Measurements from ENCODE around the gene IRX1.
A peak's percentile ranks its signal among the peaks of the same experiment; 100 is the strongest.

Gene IRX1

GRCh38 chr5:3590161-3590966, 5.3 kb upstream of the IRX1 start:
- Mint-ChIP-seq H3K4me1 (peaks cover 19% of the 10 kb centered on the region), H3K27ac (no peak overlapping the region), H3K27me3 (ENCODE audit: low read depth, poor library complexity) (peaks cover 100% of the 10 kb centered on the region), H3K4me3 (peak overlapping the region; percentile 72), H3K9me3 (no peaks in the 10 kb centered on the region), H3K36me3 (ENCODE audit: low read depth) (no peaks in the 10 kb centered on the region)
- no peak for TF ChIP-seq CTCF (IDR thresholded peaks at IDR 0.05)
- DNase-seq, result peak; percentile 45

- no peaks in the 10 kb centered on the region for H3K9me3 Mint-ChIP-seq
- no peaks in the 10 kb centered on the region for H3K36me3 Mint-ChIP-seq (ENCODE audit: low read depth)
- peaks cover 19% of the 10 kb centered on the region for H3K4me1 Mint-ChIP-seq
- TF ChIP-seq CTCF (IDR thresholded peaks at IDR 0.05), result peak; percentile 32
- H3K27ac Mint-ChIP-seq, result no peak overlapping the region
- DNase-seq, result peak; percentile 29
- peaks cover 95% of the 10 kb centered on the region for H3K27me3 Mint-ChIP-seq (ENCODE audit: low read depth, poor library complexity)
- peak overlapping the region; percentile 72 for H3K4me3 Mint-ChIP-seq
Observed at GRCh38 chr5:3590967-3591900, 4.4 kb upstream of the IRX1 start.

GRCh38 chr5:3592298-3592697, 3.3 kb upstream of the IRX1 start:
- no peak overlapping the region for H3K27ac Mint-ChIP-seq
- DNase-seq, result peak; percentile 50
- peaks cover 95% of the 10 kb centered on the region for H3K27me3 Mint-ChIP-seq (ENCODE audit: low read depth, poor library complexity)
- no peaks in the 10 kb centered on the region for H3K36me3 Mint-ChIP-seq (ENCODE audit: low read depth)
- H3K4me3 Mint-ChIP-seq, result no peak overlapping the region
- H3K4me1 Mint-ChIP-seq, result peaks cover 24% of the 10 kb centered on the region
- no peak for TF ChIP-seq CTCF (IDR thresholded peaks at IDR 0.05)
- no peaks in the 10 kb centered on the region for H3K9me3 Mint-ChIP-seq

GRCh38 chr5:3593771-3594509, 1.7 kb upstream of the IRX1 start:
- DNase-seq, result peak; percentile 19
- TF ChIP-seq CTCF (IDR thresholded peaks at IDR 0.05), result no peak
- peaks cover 40% of the 10 kb centered on the region for H3K4me1 Mint-ChIP-seq
- H3K36me3 Mint-ChIP-seq (ENCODE audit: low read depth), result no peaks in the 10 kb centered on the region
- no peaks in the 10 kb centered on the region for H3K9me3 Mint-ChIP-seq
- peaks cover 95% of the 10 kb centered on the region for H3K27me3 Mint-ChIP-seq (ENCODE audit: low read depth, poor library complexity)
- H3K27ac Mint-ChIP-seq, result no peak overlapping the region
- H3K4me3 Mint-ChIP-seq, result peak overlapping the region; percentile 60

- Mint-ChIP-seq H3K27me3 (ENCODE audit: low read depth, poor library complexity) (peaks cover 95% of the 10 kb centered on the region), H3K4me3 (peak overlapping the region; percentile 60), H3K9me3 (peaks cover 3% of the 10 kb centered on the region), H3K4me1 (peaks cover 47% of the 10 kb centered on the region), H3K36me3 (ENCODE audit: low read depth) (no peaks in the 10 kb centered on the region), H3K27ac (no peak overlapping the region)
- TF ChIP-seq CTCF (IDR thresholded peaks at IDR 0.05), result no peak
- DNase-seq, result peak; percentile 59
Observed at GRCh38 chr5:3594510-3595005, 1.1 kb upstream of the IRX1 start.
